Panc1 (cell line): ENCODE results near the gene SNX12. TPM values are rescaled to one million over a fixed set of nuclear protein-coding genes. Genes with fewer than 3 reads are reported as not detected.

ENCODE experiments used
- ATAC-seq: fragments of 200-7000 bp; cut with Tn5 transposase; 2 replicates; pipeline ENCODE4 v1.9.1; 2020; ENCODE audit warnings: mild to moderate bottlenecking, moderate library complexity
- BruUV-seq: library from RNA; stranded (reverse); fragments of 400-500 nt; replicated peaks from 2 replicates; lab custom pipeline; 2021; lab: Mats Ljungman, UMichigan
- CTCF ChIA-PET: fragments of 300-600 bp; sonication (Branson Sonifier 250); formaldehyde crosslinking; loops from one replicate; lab custom pipeline; 2022; ENCODE audit warnings: antibody characterized with exemption; lab: Charles Lee
- POLR2A ChIA-PET: fragments of 300-600 bp; sonication (Branson Sonifier 250); formaldehyde crosslinking; loops from one replicate; lab custom pipeline; 2022; ENCODE audit warnings: antibody characterized with exemption; lab: Charles Lee
- DNase-seq: peaks from one replicate; pipeline ENCODE4 v3.0.0-alpha.2; 2010; ENCODE audit warnings: low read depth, low spot score
- H3K27ac ChIP-seq: 2 replicates; pipeline ENCODE4 v1.5.1; 2011; ENCODE audit warnings: mild to moderate bottlenecking, low read length, inconsistent platforms
- H3K27me3 ChIP-seq: fragments of 200-500 bp; sonication (Bioruptor generic); 2 replicates; pipeline ENCODE4 v1.6.0; 2014; ENCODE audit warnings: low read length, inconsistent platforms; ENCODE audit not compliant: control insufficient read depth, insufficient read depth
- H3K36me3 ChIP-seq: fragments of 200-500 bp; sonication (Bioruptor generic); 2 replicates; pipeline ENCODE4 v1.5.1; 2014; ENCODE audit warnings: inconsistent platforms, mild to moderate bottlenecking, low read length, moderate library complexity; ENCODE audit not compliant: control insufficient read depth, insufficient read depth
- H3K4me1 ChIP-seq: 2 replicates; pipeline ENCODE4 v1.5.1; 2011; ENCODE audit warnings: inconsistent platforms, mild to moderate bottlenecking, low read length, moderate library complexity; ENCODE audit not compliant: control insufficient read depth, insufficient read depth
- H3K4me3 ChIP-seq, 2 experiments: 2 replicates each; pipeline ENCODE4 v1.5.1; 2011 to 2012; ENCODE audit warnings: low read depth in 2 of 2, low read length in 2 of 2, mild to moderate bottlenecking in 2 of 2, inconsistent platforms in 1 of 2, moderate library complexity in 1 of 2
- H3K9me3 ChIP-seq: fragments of 200-500 bp; sonication (Bioruptor generic); 2 replicates; pipeline ENCODE4 v1.5.1; 2014; ENCODE audit warnings: low read depth, mild to moderate bottlenecking, inconsistent platforms, low read length, moderate library complexity; ENCODE audit not compliant: control insufficient read depth, insufficient read depth
- POLR2AphosphoS5 ChIP-seq: IDR thresholded peaks from 2 replicates; pipeline ENCODE4 v1.6.1; 2012; ENCODE audit warnings: mild to moderate bottlenecking, low read depth, low read length, moderate library complexity
- SIN3A ChIP-seq: IDR thresholded peaks from 2 replicates; pipeline ENCODE4 v1.6.1; 2012; ENCODE audit warnings: low read depth, mild to moderate bottlenecking, low read length, moderate library complexity, borderline replicate concordance; ENCODE audit not compliant: insufficient read depth
- TCF7L2 ChIP-seq: IDR thresholded peaks from 2 replicates; pipeline ENCODE4 v1.6.1; 2011; ENCODE audit warnings: mild to moderate bottlenecking, low read depth, low read length, inconsistent platforms
- in situ Hi-C: cut with HindIII; loops from 2 replicates; pipeline ENCODE4 v1.10.0; 2016; ENCODE audit warnings: low sequenced_read_pairs, low pct_unique_long_range_greater_than_20kb
- intact Hi-C: fragments of 100-400 bp; cut with micrococcal nuclease; formaldehyde crosslinking; loops from one replicate; pipeline ENCODE4 v1.10.0; 2022; ENCODE audit not compliant: unreplicated experiment
- total RNA-seq: library from RNA; stranded (reverse); gene quantifications from one replicate; pipeline ENCODE4 v1.2.1, GENCODE V29; 2021; ENCODE audit not compliant: unreplicated experiment
- TF ChIP-seq, protein P1 (sequence below): fragments of 450-650 bp; IDR thresholded peaks from 2 replicates; pipeline ENCODE4 v1.5.1; 2017; ENCODE audit warnings: mild to moderate bottlenecking
- TF ChIP-seq, protein P2 (sequence below), 2 experiments: IDR thresholded peaks; 2 replicates each; pipeline ENCODE4 v1.6.1; 2011 to 2012; ENCODE audit warnings: low read depth in 2 of 2, control low read depth in 1 of 2, low read length in 1 of 2, mild to moderate bottlenecking in 1 of 2, moderate library complexity in 1 of 2; ENCODE audit not compliant: insufficient read depth in 1 of 2

Gene SNX12
- total RNA-seq, 1 experiment from 2014 or later = 117 TPM

DNA sequence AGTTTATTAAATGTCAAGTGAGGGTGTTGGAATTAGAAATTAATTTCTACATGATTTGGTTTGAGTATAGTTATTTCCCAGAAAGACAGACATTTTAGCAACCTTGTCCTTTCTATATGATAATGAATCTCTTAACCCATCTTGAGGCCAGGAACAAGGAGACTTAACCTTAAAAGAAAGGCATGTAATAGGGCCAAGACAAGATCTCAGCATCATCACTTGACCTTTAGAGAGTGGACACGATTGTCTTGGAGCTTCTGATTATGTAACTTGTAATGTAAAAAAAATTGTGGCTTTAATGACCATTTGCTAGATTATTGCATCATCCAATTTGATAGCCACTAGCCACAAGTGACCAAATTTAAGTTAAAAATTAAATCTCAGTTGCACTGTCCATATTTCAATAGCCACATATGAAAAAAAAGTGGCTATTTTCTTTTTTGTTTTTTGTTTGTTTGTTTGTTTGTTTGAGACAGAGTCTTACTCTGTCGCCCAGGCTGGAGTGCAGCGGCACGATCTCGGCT lies 14.1 kb upstream of the SNX12 start:
- in situ Hi-C loops (no loop called here), intact Hi-C loops (no loop called here)
- POLR2A ChIA-PET = no interaction called here
- Histone ChIP-seq H3K27ac (no peak overlapping the region), H3K4me1 (no peaks in the 10 kb centered on the region), H3K9me3 (no peaks in the 10 kb centered on the region), H3K36me3 (no peaks in the 10 kb centered on the region), H3K4me3 (no peak overlapping the region), H3K27me3 (no peaks in the 10 kb centered on the region)
- no TSS peak for BruUV-seq
- TF ChIP-seq TCF7L2 (no peak), POLR2AphosphoS5 (no peak), SIN3A (no peak)
- TF ChIP-seq, protein P1, sequence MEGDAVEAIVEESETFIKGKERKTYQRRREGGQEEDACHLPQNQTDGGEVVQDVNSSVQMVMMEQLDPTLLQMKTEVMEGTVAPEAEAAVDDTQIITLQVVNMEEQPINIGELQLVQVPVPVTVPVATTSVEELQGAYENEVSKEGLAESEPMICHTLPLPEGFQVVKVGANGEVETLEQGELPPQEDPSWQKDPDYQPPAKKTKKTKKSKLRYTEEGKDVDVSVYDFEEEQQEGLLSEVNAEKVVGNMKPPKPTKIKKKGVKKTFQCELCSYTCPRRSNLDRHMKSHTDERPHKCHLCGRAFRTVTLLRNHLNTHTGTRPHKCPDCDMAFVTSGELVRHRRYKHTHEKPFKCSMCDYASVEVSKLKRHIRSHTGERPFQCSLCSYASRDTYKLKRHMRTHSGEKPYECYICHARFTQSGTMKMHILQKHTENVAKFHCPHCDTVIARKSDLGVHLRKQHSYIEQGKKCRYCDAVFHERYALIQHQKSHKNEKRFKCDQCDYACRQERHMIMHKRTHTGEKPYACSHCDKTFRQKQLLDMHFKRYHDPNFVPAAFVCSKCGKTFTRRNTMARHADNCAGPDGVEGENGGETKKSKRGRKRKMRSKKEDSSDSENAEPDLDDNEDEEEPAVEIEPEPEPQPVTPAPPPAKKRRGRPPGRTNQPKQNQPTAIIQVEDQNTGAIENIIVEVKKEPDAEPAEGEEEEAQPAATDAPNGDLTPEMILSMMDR = no peak
- TF ChIP-seq, protein P2, sequence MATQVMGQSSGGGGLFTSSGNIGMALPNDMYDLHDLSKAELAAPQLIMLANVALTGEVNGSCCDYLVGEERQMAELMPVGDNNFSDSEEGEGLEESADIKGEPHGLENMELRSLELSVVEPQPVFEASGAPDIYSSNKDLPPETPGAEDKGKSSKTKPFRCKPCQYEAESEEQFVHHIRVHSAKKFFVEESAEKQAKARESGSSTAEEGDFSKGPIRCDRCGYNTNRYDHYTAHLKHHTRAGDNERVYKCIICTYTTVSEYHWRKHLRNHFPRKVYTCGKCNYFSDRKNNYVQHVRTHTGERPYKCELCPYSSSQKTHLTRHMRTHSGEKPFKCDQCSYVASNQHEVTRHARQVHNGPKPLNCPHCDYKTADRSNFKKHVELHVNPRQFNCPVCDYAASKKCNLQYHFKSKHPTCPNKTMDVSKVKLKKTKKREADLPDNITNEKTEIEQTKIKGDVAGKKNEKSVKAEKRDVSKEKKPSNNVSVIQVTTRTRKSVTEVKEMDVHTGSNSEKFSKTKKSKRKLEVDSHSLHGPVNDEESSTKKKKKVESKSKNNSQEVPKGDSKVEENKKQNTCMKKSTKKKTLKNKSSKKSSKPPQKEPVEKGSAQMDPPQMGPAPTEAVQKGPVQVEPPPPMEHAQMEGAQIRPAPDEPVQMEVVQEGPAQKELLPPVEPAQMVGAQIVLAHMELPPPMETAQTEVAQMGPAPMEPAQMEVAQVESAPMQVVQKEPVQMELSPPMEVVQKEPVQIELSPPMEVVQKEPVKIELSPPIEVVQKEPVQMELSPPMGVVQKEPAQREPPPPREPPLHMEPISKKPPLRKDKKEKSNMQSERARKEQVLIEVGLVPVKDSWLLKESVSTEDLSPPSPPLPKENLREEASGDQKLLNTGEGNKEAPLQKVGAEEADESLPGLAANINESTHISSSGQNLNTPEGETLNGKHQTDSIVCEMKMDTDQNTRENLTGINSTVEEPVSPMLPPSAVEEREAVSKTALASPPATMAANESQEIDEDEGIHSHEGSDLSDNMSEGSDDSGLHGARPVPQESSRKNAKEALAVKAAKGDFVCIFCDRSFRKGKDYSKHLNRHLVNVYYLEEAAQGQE (IDR thresholded peaks at IDR 0.05; ENCODE audit: insufficient read depth in 1 of 2, low read depth in 2 of 2, low read length in 1 of 2) = no peak
- no peak for DNase-seq
- CTCF ChIA-PET = no interaction called here
- ATAC-seq = no peak

DNA sequence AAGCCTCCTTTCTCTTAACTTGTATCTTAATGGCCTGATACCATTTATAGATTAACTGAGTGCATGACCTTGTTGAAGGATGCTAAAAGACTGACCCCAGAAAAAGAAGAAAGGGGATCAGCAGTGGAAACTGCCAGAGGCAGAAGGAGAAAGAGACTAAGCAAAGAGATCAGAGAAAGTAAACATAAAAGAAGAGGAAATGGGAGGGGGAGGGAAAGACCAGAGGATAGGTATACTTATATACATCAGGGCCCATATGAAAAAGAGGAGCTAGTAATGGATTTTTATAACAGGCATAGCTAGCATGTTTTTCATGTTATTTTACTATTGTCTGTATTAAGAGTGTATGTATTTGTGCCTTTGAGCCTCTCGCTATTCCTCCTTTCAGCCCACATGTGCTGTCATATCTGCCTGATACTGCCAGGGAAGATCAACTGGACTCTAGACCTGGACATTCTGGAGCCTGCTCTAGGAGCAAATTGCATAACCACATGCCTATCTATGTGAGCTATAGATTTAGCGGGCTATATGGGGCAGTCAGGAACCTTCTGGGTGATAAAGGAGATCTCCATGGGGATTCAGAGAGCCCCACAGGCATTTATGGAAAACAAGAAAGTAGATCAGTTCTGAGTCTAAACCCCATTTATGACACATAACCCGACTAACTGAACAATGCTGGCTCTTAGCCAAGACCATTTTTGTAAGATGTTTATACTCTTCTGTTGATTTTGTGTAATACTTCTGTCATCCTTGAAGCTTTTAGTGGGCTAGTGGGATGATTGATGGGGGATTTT lies 13.4 kb upstream of the SNX12 start:
- intact Hi-C loops = no loop called here
- Histone ChIP-seq H3K9me3 (no peaks in the 10 kb centered on the region), H3K27ac (no peak overlapping the region), H3K4me3 (no peak overlapping the region), H3K27me3 (no peaks in the 10 kb centered on the region), H3K36me3 (no peaks in the 10 kb centered on the region), H3K4me1 (no peaks in the 10 kb centered on the region)
- no TSS peak for BruUV-seq
- TF ChIP-seq, protein P1 = no peak
- TF ChIP-seq SIN3A = no peak
- TF ChIP-seq POLR2AphosphoS5 = no peak
- TF ChIP-seq TCF7L2 = no peak
- TF ChIP-seq, protein P2 (IDR thresholded peaks at IDR 0.05; ENCODE audit: insufficient read depth in 1 of 2, low read depth in 2 of 2, low read length in 1 of 2) = no peak
- ATAC-seq = no peak
- POLR2A ChIA-PET = no interaction called here
- in situ Hi-C loops = no loop called here
- DNase-seq = no peak
- CTCF ChIA-PET = no interaction called here
